SW480 (cell line): ENCODE data around the gene OPCML.

Source experiments
- DNase-seq: peaks from one replicate; pipeline ENCODE4 v3.0.0-alpha.2; 2016; ENCODE audit warnings: low spot score

OPCML gene

GRCh38 chr11:133531971-133532651 is at the start of gene OPCML:
OPCML (minus strand) TSS chr11:133532501.
- no peak for DNase-seq

GRCh38 chr11:133581091-133581490 is 48.8 kb upstream of the OPCML start:
- DNase-seq: no peak

GRCh38 chr11:133579165-133580031 is 47.1 kb upstream of the OPCML start:
- DNase-seq: no peak

GRCh38 chr11:133577403-133577802 is 45.1 kb upstream of the OPCML start:
- DNase-seq: no peak

- DNase-seq: no peak
These were observed 44.0 kb upstream of the OPCML start for GRCh38 chr11:133576351-133576750.

GRCh38 chr11:133573081-133573480 is 40.8 kb upstream of the OPCML start:
- no peak for DNase-seq

- peak; percentile 81 for DNase-seq
These were observed 38.1 kb upstream of the OPCML start for GRCh38 chr11:133570376-133570775.

- no peak for DNase-seq
These were observed 31.3 kb upstream of the OPCML start for GRCh38 chr11:133563505-133564025.

- no peak for DNase-seq
These were observed 28.2 kb upstream of the OPCML start for GRCh38 chr11:133560472-133560855.

- DNase-seq: no peak
These were observed 27.7 kb upstream of the OPCML start for GRCh38 chr11:133559833-133560471.

GRCh38 chr11:133559382-133559781 is 27.1 kb upstream of the OPCML start:
- DNase-seq: no peak

GRCh38 chr11:133555034-133555433 is 22.7 kb upstream of the OPCML start:
- DNase-seq: no peak

GRCh38 chr11:133553885-133554740 is 21.8 kb upstream of the OPCML start:
- no peak for DNase-seq

- DNase-seq: no peak
These were observed 20.6 kb upstream of the OPCML start for GRCh38 chr11:133552938-133553337.

GRCh38 chr11:133551064-133551463 is 18.8 kb upstream of the OPCML start:
- no peak for DNase-seq

- DNase-seq: no peak
These were observed 17.5 kb upstream of the OPCML start for GRCh38 chr11:133549826-133550225.

- DNase-seq: no peak
These were observed 16.3 kb upstream of the OPCML start for GRCh38 chr11:133548641-133549040.

- DNase-seq: no peak
These were observed 15.7 kb upstream of the OPCML start for GRCh38 chr11:133547808-133548494.

GRCh38 chr11:133545199-133545803 is 13.0 kb upstream of the OPCML start:
- DNase-seq: no peak

- no peak for DNase-seq
These were observed 9.4 kb upstream of the OPCML start for GRCh38 chr11:133541720-133542095.
